ENCODE measurements around the gene CYP2C18.
"Not testable (repeated sequence)": the region's sequence is repeated elsewhere in the genome, so short reads cannot be mapped to it uniquely, and the experiment has no call there.

CYP2C18 gene

DNA sequence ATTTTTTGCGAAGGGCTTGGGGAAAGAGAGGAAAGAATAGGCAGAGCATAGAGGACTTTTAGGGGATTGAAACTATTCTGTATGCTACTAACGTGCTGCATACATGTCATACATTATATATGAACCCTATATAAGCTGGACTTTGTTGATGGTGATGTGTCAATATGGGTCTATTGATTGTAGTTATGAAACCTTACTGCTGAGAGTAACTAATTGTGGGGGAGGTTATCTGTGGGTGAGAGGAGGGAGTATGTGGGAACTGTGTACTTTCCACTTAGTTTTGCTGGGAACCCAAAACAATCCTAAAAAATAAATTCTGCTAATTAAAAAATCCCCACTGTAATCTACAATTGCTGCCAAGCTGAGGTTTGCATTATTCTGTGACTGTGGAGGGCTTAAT lies 63.6 kb downstream of the CYP2C18 start:
- DNase-seq, result no peak

DNA sequence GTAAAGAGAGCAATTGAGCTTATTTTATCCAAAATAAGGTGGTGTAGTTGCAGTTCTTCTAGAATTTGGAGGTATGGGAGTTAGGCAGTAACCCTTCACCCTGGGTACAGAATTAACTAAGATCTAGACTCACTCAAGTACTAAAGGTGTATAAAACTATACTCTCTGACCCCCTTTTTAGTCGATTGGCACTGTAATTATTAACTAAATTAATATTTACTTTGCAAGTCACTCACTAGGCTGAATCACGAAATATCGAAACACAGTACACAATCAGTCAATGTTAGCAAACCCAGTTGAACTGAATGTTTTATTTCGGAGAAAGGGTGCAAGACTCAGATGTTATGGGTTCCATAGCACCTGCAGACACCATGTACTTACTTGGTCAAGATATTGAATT lies 64.3 kb downstream of the CYP2C18 start:
- DNase-seq, result no peak

DNA sequence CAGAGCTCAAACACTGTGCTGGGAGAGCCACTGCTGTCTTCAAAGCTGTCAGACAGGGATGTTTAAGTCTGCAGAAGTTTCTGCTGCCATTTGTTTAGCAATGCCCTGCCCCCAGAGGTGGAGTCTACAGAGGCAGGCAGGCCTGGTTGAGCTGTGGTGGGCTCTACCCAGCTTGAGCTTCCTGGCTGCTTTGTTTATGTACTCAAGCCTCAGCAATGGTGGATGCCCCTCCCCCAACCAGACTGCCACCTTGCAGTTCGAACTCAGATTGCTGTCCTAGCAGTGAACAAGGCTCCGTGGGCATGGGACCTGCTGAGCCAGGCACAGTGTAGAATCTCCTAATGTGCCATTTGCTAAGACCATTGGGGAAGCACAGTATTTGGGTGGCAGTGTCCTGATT lies 74.4 kb downstream of the CYP2C18 start:
- no peak for DNase-seq

DNA sequence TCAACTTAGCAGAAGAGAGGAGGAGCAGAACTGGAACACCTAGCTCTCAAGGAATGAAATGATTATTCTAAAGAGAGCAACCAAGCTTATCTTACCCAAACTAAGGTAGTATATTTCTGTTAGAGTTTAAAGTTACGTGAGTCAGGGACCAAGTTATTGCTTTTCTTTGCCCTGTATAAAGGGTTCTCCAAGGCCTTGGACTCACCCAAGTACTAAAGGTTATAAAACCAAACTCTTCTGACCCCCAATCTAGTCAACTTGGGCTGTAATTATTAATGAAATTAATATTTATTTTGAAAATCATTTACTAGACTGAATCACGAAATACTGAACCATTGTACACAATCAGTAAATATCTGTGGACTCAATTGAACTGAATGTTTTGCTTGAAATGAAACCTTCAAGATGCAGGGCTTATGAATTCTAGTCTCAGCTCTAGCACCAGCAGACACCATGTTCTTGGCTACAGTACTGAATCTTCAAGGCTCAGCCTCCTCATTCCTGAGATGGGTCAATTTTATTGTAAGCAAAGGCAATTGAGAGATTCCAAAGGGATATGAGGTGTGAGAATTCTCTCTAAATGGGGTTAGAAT lies 77.2 kb downstream of the CYP2C18 start:
- no peak for DNase-seq

DNA sequence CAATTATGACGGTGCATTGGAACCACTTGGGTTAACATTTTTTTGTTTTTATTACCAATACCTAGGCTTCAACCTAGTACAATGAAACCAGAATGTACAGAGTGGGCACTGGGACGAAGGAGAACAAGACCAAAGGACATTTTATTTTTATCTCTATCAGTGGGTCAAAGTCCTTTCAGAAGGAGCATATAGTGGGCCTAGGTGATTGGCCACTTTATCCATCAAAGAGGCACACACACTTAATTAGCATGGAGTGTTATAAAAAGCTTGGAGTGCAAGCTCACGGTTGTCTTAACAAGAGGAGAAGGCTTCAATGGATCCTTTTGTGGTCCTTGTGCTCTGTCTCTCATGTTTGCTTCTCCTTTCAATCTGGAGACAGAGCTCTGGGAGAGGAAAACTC lies 78.9 kb downstream of the CYP2C18 start, which contains the start of gene CYP2C19:
Gene CYP2C19, plus strand, starts transcription at position 289 of the 400 bp plus-strand sequence. Its CDS starts 25 bp downstream, at position 314.
- DNase-seq, result no peak

DNA sequence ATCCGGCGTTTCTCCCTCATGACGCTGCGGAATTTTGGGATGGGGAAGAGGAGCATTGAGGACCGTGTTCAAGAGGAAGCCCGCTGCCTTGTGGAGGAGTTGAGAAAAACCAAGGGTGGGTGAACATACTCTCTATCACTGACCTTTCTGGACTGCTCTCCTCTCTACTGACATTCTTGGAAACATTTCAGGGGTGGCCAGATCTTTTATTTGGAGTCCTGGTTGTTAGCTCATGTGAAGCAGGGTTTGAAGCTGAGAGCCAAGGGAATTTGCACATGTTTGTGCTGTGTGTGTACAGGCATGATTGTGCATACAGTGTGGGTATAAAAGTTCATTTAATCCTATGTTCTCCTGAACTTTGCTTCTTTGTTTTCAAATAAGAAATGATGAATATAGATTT lies 91.9 kb downstream of the CYP2C18 start:
- not testable (repeated sequence) for DNase-seq

DNA sequence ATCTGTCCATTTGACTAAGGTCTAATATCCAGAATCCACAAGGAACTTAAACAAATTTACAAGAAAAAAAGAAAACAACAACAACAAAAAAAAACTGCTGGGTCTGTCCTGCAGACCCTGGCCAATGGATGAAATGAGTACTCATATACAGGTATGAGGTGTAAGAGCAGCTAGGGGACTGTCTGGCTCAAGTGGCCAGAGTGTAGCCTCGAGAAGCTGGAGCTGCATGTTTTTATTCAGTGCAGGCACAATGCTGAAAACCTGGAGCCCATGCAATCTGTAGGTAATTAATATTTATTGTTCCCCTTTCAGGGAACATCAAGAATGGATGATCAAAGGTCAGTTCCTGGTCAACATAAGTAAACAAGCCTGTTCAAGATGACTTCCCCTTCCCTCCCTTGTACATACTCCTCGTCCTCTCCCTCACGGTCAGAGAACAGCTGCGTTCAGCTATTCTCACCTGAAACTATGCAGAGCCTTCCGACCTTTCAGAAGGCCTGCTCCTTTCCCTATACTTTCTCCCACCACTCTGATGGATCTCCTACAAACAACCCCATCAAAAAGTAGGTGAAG lies 94.4 kb downstream of the CYP2C18 start:
- no peak for DNase-seq

DNA sequence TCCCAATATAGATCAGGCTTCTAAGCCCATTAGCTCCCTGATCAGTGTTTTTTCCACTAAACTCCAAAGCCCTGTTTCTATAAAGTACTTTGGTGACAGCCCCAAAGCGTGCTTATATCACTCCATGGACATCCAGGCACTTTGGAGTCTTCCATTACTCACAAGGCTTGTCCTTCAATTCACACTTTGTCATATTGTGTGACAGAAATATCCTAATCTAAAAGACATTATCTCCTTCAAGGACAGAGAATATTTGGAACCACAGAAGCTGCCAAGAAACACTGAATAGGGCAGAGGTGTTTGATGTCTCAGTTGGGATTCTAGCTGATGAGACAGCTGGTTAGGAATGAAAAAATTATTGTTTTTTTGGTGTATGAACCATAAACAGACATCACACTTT lies 97.3 kb downstream of the CYP2C18 start:
- no peak for DNase-seq

DNA sequence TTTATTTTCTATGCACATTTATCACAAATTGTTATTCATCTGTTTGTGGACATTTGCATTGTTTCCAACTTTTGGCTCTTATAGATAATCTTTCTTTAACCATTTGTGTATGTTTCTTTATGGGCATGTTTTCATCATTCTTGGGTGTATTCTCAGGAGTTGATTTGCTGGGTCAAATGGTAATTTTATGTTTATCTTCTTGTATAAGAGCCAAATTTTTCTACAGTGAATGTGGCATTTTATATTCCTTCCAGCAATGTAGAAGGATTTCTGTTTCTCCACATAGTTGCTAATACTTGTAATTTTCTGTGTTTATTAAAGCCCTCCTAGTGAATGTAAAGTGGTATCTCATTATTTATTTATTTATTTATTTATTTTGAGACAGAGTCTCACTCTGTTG lies 100.7 kb downstream of the CYP2C18 start:
- no peak for DNase-seq

DNA sequence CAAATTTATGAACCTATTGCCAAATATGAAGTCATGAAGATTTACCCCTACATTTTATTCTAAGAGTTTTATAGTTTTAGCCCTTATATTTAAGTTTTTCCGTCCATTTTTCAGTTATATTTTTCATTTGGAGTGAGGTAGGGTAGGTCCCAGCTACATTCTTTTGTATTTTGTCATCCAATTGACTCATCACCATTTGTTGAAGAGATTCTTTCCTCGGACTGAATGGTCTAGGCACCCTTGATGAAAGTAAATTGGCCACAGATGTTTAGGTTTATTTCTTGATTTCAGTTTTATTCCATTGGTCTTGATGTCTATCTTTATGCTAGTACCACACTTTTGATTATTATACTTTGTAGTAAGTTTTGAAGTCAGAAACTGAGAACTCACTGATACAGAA lies 101.7 kb downstream of the CYP2C18 start:
- no peak for DNase-seq
